ENCODE results near the gene CES3.
"Not testable (repeated sequence)": the region's sequence is repeated elsewhere in the genome, so short reads cannot be mapped to it uniquely, and the experiment has no call there.

CES3 gene

DNA sequence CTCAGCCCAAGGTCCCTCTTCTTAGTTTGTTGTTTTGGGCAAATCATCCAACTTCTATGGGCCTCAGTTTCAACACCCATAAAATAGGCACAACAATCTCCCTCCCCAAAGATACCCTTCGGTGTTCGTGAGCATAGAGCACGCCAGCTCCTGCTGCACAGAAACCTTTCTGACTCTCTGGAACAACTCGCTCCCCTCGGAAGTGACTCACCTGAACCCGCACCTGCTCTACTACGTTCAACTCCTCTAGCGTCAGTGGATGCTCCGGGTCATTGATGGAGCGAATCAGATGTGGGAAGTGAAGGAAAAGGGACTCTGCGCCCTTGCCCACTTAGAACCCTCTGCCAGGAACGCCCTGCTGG lies 27.3 kb upstream of the CES3 start:
- Mint-ChIP-seq H3K36me3 (ENCODE audit: low read depth) (peaks cover 73% of the 10 kb centered on the region), H3K9me3 (no peaks in the 10 kb centered on the region), H3K27ac (peak overlapping the region; percentile 94), H3K4me3 (peak overlapping the region; percentile 97), H3K27me3 (no peaks in the 10 kb centered on the region), H3K4me1 (ENCODE audit: low read depth) (peaks cover 56% of the 10 kb centered on the region)
- intact Hi-C loops (cut with micrococcal nuclease), result no loop called here

DNA sequence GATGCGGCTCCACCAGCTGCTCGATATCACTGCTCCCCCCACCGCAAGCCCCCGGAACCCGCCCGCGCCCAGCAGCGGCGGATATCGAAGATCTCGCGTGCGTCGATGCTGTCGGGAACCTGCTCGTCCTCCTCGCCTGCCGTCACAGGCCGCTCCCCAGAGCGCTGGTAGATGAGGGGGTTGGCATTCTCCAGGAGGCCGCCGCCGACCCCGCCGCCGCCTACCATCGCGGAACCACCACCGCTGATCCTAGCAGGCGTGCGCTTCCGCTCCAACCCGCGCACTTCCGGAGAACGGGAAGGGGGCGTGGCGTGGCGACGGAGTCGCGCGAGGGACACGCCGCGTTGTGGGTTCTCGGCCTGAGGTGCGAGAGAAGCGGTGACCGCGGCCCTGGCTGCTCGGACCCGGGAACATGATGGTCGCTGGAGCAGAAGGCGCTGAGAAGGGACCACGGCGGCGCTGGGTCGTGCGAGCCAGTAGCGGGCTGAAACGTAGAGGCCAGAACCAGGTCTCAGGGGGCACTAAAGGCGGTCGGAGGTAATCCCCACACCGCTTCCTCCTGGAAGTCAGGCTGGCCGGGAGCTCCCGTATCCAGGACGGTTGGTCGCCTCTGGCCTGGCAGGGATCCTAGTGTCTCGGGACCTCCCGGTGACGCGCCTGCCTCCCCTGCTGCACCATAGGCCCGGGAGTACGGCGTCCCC lies 26.8 kb upstream of the CES3 start, which contains the start of gene CIAO2B:
TSS of gene CIAO2B (minus strand) at position 265 of the 701 bp plus-strand sequence. CDS start at position 227, 38 bp downstream.
- intact Hi-C loops (cut with micrococcal nuclease), result no loop called here
- Mint-ChIP-seq H3K27me3 (no peaks in the 10 kb centered on the region), H3K27ac (peak within 1 kb of the TSS; percentile 94), H3K4me3 (peak within 1 kb of the TSS; percentile 97), H3K9me3 (no peaks in the 10 kb centered on the region), H3K36me3 (ENCODE audit: low read depth) (peaks cover 78% of the 10 kb centered on the region), H3K4me1 (ENCODE audit: low read depth) (peaks cover 56% of the 10 kb centered on the region)

DNA sequence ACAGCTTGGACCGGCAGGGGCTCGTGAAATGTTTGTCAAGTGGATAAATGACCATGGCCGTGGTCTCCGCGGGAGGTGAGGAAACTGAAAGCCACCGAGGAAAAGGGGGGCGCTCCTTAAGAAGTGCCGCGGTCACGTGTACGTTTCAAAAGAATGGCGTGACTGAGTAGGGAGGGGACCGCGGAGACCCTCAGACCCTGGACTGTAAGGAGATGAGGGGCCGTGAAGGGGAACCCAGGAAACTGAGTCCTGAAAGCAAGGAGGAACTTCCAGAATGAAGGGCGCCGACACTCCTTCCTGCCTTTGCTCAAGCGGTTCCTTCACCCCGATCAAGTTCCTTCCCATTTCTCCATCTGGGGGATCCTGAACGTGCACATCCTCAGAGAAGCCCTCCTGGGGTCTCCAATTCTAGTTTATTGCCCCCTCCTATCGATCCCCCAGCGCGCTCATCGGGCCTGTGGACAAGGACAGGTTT lies 26.2 kb upstream of the CES3 start:
- Mint-ChIP-seq H3K27ac (peak overlapping the region; percentile 94), H3K36me3 (ENCODE audit: low read depth) (peaks cover 84% of the 10 kb centered on the region), H3K4me3 (peak overlapping the region; percentile 97), H3K4me1 (ENCODE audit: low read depth) (peaks cover 56% of the 10 kb centered on the region)
- H3K9me3 Mint-ChIP-seq; intact Hi-C loops (cut with micrococcal nuclease); H3K27me3 Mint-ChIP-seq: not testable (repeated sequence)

DNA sequence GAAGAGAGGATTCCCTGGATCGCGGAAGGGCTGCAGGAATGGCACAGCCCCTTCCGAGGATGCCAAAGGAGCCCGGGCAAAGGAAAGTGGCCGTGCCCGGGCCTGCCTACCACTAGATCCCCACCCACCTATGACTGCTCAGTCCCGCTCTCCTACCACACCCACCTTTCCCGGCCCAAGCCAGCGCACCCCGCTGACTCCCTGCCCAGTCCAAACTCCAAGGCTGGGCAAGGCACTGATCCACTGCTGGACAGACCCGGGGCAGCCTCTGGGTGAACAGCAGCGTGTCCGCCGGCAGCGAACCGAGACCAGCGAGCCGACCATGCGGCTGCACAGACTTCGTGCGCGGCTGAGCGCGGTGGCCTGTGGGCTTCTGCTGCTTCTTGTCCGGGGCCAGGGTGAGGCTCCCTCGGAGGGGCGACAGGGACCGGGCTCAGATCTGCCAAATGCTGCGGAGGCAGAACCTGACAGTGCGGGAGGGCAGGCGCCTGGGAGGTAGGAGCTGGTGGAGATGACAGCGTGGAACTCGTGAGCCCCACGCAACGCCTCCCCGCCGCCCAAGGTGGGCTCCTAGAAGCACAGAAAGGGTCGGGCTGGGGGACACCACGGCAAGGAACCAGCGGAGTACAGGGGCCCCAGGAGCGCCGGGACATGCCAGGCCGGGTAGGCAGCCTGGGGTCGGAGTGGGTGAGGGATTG lies 25.6 kb upstream of the CES3 start, which contains the start of gene CES2:
TSS of gene CES2 (plus strand) at position 203 of the 698 bp plus-strand sequence. CDS start at position 323, 120 bp downstream.
- Mint-ChIP-seq H3K9me3 (no peaks in the 10 kb centered on the region), H3K27ac (peak within 1 kb of the TSS; percentile 94), H3K4me1 (ENCODE audit: low read depth) (peaks cover 56% of the 10 kb centered on the region), H3K36me3 (ENCODE audit: low read depth) (peaks cover 90% of the 10 kb centered on the region), H3K4me3 (peak within 1 kb of the TSS; percentile 97), H3K27me3 (no peaks in the 10 kb centered on the region)
- intact Hi-C loops (cut with micrococcal nuclease), result no loop called here

DNA sequence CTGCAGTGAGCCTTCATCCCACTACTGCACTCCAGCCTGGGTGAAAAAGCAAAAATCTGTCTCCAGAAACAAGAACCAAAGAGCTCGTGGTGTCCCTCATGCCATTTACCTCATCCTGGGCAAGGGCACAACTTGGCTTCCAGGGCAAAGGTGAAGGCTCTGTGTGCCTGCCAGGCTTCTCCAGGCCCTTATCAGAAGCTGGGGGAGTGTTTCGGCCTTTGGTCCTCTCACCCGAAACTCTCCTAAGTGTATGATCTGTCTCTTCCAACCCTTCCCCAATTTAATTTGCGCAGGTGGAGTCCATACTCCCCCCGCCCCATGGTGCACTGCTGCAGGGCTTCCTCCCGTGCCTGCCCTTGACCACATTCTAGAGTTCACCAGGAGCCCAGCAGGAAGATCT lies 24.6 kb upstream of the CES3 start:
- H3K9me3 Mint-ChIP-seq, result no peaks in the 10 kb centered on the region
- intact Hi-C loops (cut with micrococcal nuclease), result no loop called here
- peaks cover 100% of the 10 kb centered on the region for H3K36me3 Mint-ChIP-seq (ENCODE audit: low read depth)
- peaks cover 56% of the 10 kb centered on the region for H3K4me1 Mint-ChIP-seq (ENCODE audit: low read depth)
- no peak overlapping the region for H3K4me3 Mint-ChIP-seq
- peak overlapping the region; percentile 56 for H3K27ac Mint-ChIP-seq
- no peaks in the 10 kb centered on the region for H3K27me3 Mint-ChIP-seq

DNA sequence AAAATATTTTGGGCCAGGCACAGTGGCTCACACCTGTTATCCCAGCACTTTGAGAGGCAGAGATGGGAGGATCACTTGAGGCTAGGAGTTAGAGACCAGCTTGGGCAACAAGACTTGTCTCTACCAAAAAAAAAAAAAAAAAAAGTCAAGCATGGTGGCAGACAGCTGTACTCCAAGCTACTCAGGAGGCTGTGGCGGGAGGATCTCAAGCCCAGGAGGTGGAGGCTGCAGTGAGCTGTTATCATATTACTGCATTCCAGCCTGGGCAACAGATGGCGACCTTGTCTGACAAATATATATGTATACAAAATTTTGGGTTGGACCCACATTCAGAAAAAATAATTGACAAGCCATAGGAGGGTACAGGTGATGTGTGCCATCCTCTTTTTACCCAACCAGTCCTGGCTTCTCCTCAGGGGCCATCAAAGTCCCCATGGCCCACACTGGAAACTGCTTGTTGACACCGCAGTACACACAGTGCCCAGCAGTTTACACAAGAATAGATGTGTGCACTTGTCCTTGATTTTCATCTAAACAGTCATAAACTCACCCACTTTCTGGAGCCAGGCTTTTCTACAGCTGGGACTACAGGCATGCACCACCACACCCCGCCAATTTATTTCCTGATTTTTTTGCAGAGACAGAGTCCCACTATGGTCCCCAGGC lies 24.0 kb upstream of the CES3 start:
- H3K36me3 Mint-ChIP-seq (ENCODE audit: low read depth), result peaks cover 100% of the 10 kb centered on the region
- peaks cover 52% of the 10 kb centered on the region for H3K4me1 Mint-ChIP-seq (ENCODE audit: low read depth)
- no peak overlapping the region for H3K4me3 Mint-ChIP-seq
- intact Hi-C loops (cut with micrococcal nuclease), result no loop called here
- H3K27me3 Mint-ChIP-seq, result no peaks in the 10 kb centered on the region
- H3K27ac Mint-ChIP-seq, result no peak overlapping the region
- no peaks in the 10 kb centered on the region for H3K9me3 Mint-ChIP-seq

DNA sequence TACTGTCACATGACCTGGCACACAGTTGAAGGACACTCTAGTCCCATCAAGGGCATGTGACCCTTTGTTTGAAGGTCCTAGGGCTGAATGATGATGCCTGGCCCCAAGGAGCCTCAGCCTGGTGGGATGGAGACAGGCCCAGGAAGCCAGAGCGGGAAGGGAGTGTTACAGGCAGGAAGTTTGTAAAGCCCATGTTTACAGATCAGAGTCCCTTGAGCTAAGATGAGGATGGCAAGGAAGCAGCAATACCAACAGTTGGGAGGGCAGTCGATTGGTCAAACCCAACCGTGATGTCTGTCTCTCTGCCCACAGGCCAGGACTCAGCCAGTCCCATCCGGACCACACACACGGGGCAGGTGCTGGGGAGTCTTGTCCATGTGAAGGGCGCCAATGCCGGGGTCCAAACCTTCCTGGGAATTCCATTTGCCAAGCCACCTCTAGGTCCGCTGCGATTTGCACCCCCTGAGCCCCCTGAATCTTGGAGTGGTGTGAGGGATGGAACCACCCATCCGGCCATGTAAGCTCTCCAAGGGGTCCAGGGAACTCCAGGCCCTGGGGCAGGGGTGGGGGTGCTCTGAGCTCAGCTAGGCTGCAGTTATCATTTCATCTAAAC lies 23.2 kb upstream of the CES3 start:
- Mint-ChIP-seq H3K9me3 (no peaks in the 10 kb centered on the region), H3K4me3 (no peak overlapping the region), H3K27me3 (no peaks in the 10 kb centered on the region), H3K4me1 (ENCODE audit: low read depth) (peaks cover 44% of the 10 kb centered on the region), H3K36me3 (ENCODE audit: low read depth) (peaks cover 100% of the 10 kb centered on the region), H3K27ac (no peak overlapping the region)
- intact Hi-C loops (cut with micrococcal nuclease), result no loop called here

DNA sequence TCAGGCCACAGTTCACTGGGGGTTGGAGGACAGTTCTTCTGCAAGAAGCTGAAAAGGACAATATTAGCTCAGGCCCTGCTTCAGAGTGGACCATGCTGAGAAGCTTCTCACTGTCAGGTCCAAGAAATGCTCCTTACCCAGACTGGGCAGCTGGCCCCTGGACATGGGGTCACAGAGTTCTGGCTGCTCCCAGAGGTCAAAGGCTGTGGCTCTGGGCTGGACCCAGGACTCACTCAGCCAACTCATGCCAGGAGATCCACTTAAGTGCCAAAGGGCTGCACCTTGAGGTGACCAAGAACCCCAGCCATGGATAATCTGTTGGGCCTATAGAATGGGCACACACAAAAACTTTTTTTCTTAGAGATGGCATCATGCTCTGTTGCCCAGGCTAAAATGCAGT lies 21.7 kb upstream of the CES3 start:
- Mint-ChIP-seq H3K9me3 (no peaks in the 10 kb centered on the region), H3K36me3 (ENCODE audit: low read depth) (peaks cover 100% of the 10 kb centered on the region), H3K4me1 (ENCODE audit: low read depth) (peaks cover 30% of the 10 kb centered on the region), H3K27ac (no peak overlapping the region), H3K27me3 (no peaks in the 10 kb centered on the region), H3K4me3 (no peak overlapping the region)
- intact Hi-C loops (cut with micrococcal nuclease), result no loop called here

DNA sequence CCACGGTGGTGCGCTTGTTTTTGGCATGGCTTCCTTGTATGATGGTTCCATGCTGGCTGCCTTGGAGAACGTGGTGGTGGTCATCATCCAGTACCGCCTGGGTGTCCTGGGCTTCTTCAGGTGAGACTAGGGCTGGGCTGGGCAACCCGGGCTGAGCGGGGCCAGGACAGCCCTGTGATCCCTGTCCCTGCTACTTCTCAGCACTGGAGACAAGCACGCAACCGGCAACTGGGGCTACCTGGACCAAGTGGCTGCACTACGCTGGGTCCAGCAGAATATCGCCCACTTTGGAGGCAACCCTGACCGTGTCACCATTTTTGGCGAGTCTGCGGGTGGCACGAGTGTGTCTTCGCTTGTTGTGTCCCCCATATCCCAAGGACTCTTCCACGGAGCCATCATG lies 20.8 kb upstream of the CES3 start:
- Mint-ChIP-seq H3K36me3 (ENCODE audit: low read depth) (peaks cover 96% of the 10 kb centered on the region), H3K9me3 (no peaks in the 10 kb centered on the region)

DNA sequence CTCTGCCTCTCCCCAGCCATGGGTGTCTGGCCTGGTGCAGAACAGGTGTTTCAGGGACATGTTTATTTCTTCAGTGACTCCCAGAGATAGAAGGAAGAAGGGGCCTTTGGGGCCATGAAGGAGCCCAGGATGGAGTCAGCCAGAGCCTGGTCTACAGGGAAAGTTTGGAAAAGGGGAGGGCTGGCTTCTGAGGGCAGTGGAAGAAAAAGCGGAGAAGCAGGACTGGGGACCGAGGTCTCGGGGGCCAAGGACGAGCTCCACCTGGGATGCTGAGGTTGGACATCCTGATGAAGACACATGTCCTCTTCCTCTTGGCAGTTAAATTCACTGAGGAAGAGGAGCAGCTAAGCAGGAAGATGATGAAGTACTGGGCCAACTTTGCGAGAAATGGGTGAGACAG lies 18.1 kb upstream of the CES3 start:
- no peak overlapping the region for H3K4me3 Mint-ChIP-seq
- peaks cover 10% of the 10 kb centered on the region for H3K27me3 Mint-ChIP-seq
- H3K27ac Mint-ChIP-seq, result no peak overlapping the region
- no peaks in the 10 kb centered on the region for H3K9me3 Mint-ChIP-seq
- intact Hi-C loops (cut with micrococcal nuclease), result no loop called here
- H3K4me1 Mint-ChIP-seq (ENCODE audit: low read depth), result peaks cover 14% of the 10 kb centered on the region
- peaks cover 69% of the 10 kb centered on the region for H3K36me3 Mint-ChIP-seq (ENCODE audit: low read depth)

More for the DNA sequence above, 20.8 kb upstream of the CES3 start:
- intact Hi-C loops (cut with micrococcal nuclease), result no loop called here
- H3K4me1 Mint-ChIP-seq (ENCODE audit: low read depth), result peaks cover 26% of the 10 kb centered on the region
- no peaks in the 10 kb centered on the region for H3K27me3 Mint-ChIP-seq
- no peak overlapping the region for H3K27ac Mint-ChIP-seq
- no peak overlapping the region for H3K4me3 Mint-ChIP-seq

DNA sequence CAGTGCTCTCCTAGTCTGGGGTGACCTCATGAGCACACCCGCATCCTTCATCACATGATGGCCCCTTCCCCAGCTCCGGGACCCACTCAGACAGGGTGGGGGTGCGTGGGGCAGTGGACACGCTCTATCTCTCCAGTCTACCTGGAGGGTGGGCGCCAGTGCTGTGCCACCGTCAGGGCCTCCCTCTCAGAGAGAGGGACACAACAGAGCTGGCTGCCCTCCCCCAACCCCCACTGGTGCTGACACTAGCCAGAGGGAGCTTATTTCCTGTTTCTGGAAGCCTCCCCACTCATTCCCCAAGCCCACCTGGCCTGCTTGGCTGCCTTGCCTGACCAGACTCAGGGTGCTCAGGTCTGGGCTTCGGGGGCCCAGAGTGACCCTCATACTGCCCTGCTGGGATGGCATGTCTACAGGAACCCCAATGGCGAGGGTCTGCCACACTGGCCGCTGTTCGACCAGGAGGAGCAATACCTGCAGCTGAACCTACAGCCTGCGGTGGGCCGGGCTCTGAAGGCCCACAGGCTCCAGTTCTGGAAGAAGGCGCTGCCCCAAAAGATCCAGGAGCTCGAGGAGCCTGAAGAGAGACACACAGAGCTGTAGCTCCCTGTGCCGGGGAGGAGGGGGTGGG lies 17.5 kb upstream of the CES3 start:
- peaks cover 16% of the 10 kb centered on the region for H3K27me3 Mint-ChIP-seq
- H3K4me1 Mint-ChIP-seq (ENCODE audit: low read depth), result peaks cover 19% of the 10 kb centered on the region
- peaks cover 63% of the 10 kb centered on the region for H3K36me3 Mint-ChIP-seq (ENCODE audit: low read depth)
- H3K27ac Mint-ChIP-seq, result no peak overlapping the region
- no peaks in the 10 kb centered on the region for H3K9me3 Mint-ChIP-seq
- H3K4me3 Mint-ChIP-seq, result no peak overlapping the region
- intact Hi-C loops (cut with micrococcal nuclease), result no loop called here

DNA sequence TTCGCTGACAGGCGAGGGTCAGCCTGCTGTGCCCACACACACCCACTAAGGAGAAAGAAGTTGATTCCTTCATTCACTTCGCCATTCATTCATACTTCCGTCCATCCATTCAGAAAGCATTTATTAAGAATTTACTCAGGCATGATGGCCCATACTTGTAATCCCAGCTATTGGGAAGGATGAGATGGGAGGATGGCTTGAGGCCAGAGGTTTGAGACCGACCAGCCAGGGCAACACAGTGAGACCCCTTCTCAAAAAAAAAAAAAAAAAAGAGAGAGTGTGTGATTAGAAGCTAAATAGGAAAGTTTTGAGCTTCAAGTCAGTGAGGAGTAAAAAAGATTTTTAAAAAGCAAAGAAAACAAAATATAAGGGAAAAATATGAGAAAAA lies 17.0 kb upstream of the CES3 start:
- Mint-ChIP-seq H3K4me1 (ENCODE audit: low read depth) (peaks cover 24% of the 10 kb centered on the region), H3K27me3 (peaks cover 21% of the 10 kb centered on the region), H3K36me3 (ENCODE audit: low read depth) (peaks cover 58% of the 10 kb centered on the region), H3K4me3 (no peak overlapping the region), H3K9me3 (no peaks in the 10 kb centered on the region), H3K27ac (no peak overlapping the region)
- intact Hi-C loops (cut with micrococcal nuclease), result no loop called here

DNA sequence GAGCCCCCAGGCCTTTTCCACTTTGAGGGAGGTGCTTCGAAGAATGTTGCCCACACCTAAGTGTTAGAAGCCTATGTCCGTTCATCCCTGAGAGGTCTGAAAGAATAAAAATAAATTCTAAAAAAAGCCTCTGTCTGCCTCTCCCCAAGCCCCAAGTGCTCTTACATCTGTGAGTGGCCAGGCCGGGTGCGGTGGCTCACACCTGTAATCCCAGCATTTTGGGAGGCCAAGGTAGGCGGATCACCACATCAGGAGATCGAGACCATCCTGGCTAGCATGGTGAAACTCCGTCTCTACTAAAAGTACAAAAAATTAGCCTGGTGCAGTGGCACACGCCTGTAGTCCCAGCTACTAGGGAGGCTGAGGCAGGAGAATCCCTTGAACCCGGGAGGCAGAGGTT lies 16.1 kb upstream of the CES3 start:
- Mint-ChIP-seq H3K4me1 (ENCODE audit: low read depth) (peaks cover 26% of the 10 kb centered on the region), H3K27me3 (peaks cover 30% of the 10 kb centered on the region), H3K36me3 (ENCODE audit: low read depth) (peaks cover 49% of the 10 kb centered on the region)
- intact Hi-C loops (cut with micrococcal nuclease), result loop anchor here (5.0 kb wide), 1 partner anchor 242 kb away; no protein-coding TSS in a partner anchor
- H3K27ac Mint-ChIP-seq, H3K9me3 Mint-ChIP-seq, H3K4me3 Mint-ChIP-seq: not testable (repeated sequence)

All from dendritic cell treated with granulocyte-macrophage colony-stimulating factor and Interleukin-4, amounts not matched to agents 40 ng/mL and 50 ng/mL, for 4 days (primary cell).